A673 (cell line): ENCODE measurements around the gene NMB. TPM values are rescaled to one million over a fixed set of nuclear protein-coding genes. Genes with fewer than 3 reads are reported as not detected.

Experiments
- BruUV-seq: library from RNA; stranded (reverse); fragments of 400-500 nt; replicated peaks from 2 replicates; lab custom pipeline; 2021; lab: Mats Ljungman, UMichigan
- CTCF ChIA-PET: fragments of 300-600 bp; sonication (Branson Sonifier 250); formaldehyde crosslinking; loops from one replicate; lab custom pipeline; 2022; ENCODE audit warnings: antibody characterized with exemption; lab: Charles Lee
- POLR2A ChIA-PET: fragments of 300-600 bp; sonication (Branson Sonifier 250); formaldehyde crosslinking; loops from one replicate; lab custom pipeline; 2022; ENCODE audit warnings: antibody characterized with exemption; ENCODE audit not compliant: low non-redundant PET; lab: Charles Lee
- DNase-seq: peaks from one replicate; pipeline ENCODE4 v3.0.0-alpha.2; 2015; ENCODE audit warnings: low spot score
- H3K27ac ChIP-seq: fragments of 200-600 bp; sonication (generic); 2 replicates; pipeline ENCODE4 v1.5.1; 2016; ENCODE audit warnings: mixed run types, low read depth, mild to moderate bottlenecking, mixed read lengths, antibody characterized with exemption, low read length; ENCODE audit not compliant: poor library complexity, severe bottlenecking
- H3K27me3 ChIP-seq: fragments of 200-600 bp; sonication (generic); replicated peaks from 2 replicates; pipeline ENCODE4 v1.6.1; 2017; ENCODE audit warnings: mixed run types, low read depth, mild to moderate bottlenecking, mixed read lengths, antibody characterized with exemption, low read length; ENCODE audit not compliant: insufficient read depth, poor library complexity
- H3K36me3 ChIP-seq: fragments of 200-600 bp; sonication (generic); 2 replicates; pipeline ENCODE4 v1.6.1; 2016; ENCODE audit warnings: mixed run types, mild to moderate bottlenecking, mixed read lengths, antibody characterized with exemption, low read length; ENCODE audit not compliant: insufficient read depth, poor library complexity, severe bottlenecking
- H3K4me1 ChIP-seq: fragments of 200-600 bp; sonication (generic); 2 replicates; pipeline ENCODE4 v1.6.1; 2017; ENCODE audit warnings: mixed run types, mild to moderate bottlenecking, mixed read lengths, antibody characterized with exemption, low read length; ENCODE audit not compliant: insufficient read depth, poor library complexity, severe bottlenecking
- H3K4me3 ChIP-seq: fragments of 200-600 bp; sonication (generic); 2 replicates; pipeline ENCODE4 v1.5.1; 2016; ENCODE audit warnings: low read depth, mixed run types, mild to moderate bottlenecking, mixed read lengths, low read length; ENCODE audit not compliant: poor library complexity, severe bottlenecking
- H3K9me3 ChIP-seq: fragments of 200-600 bp; sonication (generic); 2 replicates; pipeline ENCODE4 v1.6.1; 2016; ENCODE audit warnings: mixed run types, low read depth, mild to moderate bottlenecking, mixed read lengths, antibody characterized with exemption, low read length; ENCODE audit not compliant: poor library complexity, severe bottlenecking
- CTCF ChIP-seq: fragments of 300-800, 200-600 bp; sonication (generic); conservative IDR thresholded peaks from 2 replicates; pipeline ENCODE4 v1.5.1; 2017; ENCODE audit warnings: low read depth, mild to moderate bottlenecking, antibody characterized with exemption, low read length, moderate library complexity, mixed read lengths
- EZH2 ChIP-seq: fragments of 200-600 bp; sonication (generic); IDR thresholded peaks from 2 replicates; pipeline ENCODE4 v1.6.1; 2017; ENCODE audit warnings: borderline replicate concordance, low read depth, mild to moderate bottlenecking, mixed read lengths, antibody characterized with exemption, low read length; ENCODE audit not compliant: poor library complexity, severe bottlenecking
- intact Hi-C: fragments of 100-400 bp; cut with micrococcal nuclease; formaldehyde crosslinking; loops from one replicate; pipeline ENCODE4 v1.10.0; 2022; ENCODE audit not compliant: unreplicated experiment
- total RNA-seq: library from RNA; stranded (reverse); gene quantifications from 2 replicates; pipeline ENCODE4 v1.2.3, GENCODE V29; 2021

The NMB gene
- total RNA-seq, 1 experiment from 2014 or later, result 15.1 TPM

- POLR2A ChIA-PET, result no interaction called here
These were observed 3.0 kb upstream of the NMB start for GRCh38 chr15:84661001-84661400.

GRCh38 chr15:84659904-84660781 is 2.1 kb upstream of the NMB start:
- no TSS peak for BruUV-seq
- ChIA-PET POLR2A (interaction anchor here (0.5 kb wide), 1 partner anchor 26 kb away, joined by 9 read pairs; no protein-coding TSS in a partner anchor), CTCF (no interaction called here)
- H3K36me3 ChIP-seq, result no peaks in the 10 kb centered on the region
- no peak for DNase-seq
- intact Hi-C loops, result no loop called here
- H3K27me3 ChIP-seq, result no peaks in the 10 kb centered on the region
- no peak overlapping the region for H3K27ac ChIP-seq
- TF ChIP-seq CTCF (no peak), EZH2 (no peak)
- H3K4me3 ChIP-seq, result no peak overlapping the region
- H3K4me1 ChIP-seq, result peaks cover 16% of the 10 kb centered on the region
- H3K9me3 ChIP-seq, result no peaks in the 10 kb centered on the region

More at GRCh38 chr15:84661001-84661400, 3.0 kb upstream of the NMB start:
- DNase-seq, result no peak
- H3K4me3 ChIP-seq, result no peak overlapping the region
- peaks cover 16% of the 10 kb centered on the region for H3K4me1 ChIP-seq
- no peaks in the 10 kb centered on the region for H3K27me3 ChIP-seq
- TF ChIP-seq CTCF (no peak), EZH2 (no peak)
- H3K9me3 ChIP-seq, result no peaks in the 10 kb centered on the region
- no peak overlapping the region for H3K27ac ChIP-seq
- no TSS peak for BruUV-seq
- CTCF ChIA-PET, result no interaction called here
- intact Hi-C loops, result no loop called here
- peaks cover 4% of the 10 kb centered on the region for H3K36me3 ChIP-seq

GRCh38 chr15:84658788-84659411 is 901 bp upstream of the NMB start:
- Histone ChIP-seq H3K4me1 (peaks cover 16% of the 10 kb centered on the region), H3K27me3 (no peaks in the 10 kb centered on the region), H3K27ac (no peak overlapping the region), H3K4me3 (peak overlapping the region; percentile 62), H3K9me3 (no peaks in the 10 kb centered on the region), H3K36me3 (no peaks in the 10 kb centered on the region)
- ChIA-PET CTCF (interaction anchor here (0.8 kb wide), 1 partner anchor 41 kb away, joined by 4 read pairs; no protein-coding TSS in a partner anchor), POLR2A (no interaction called here)
- TF ChIP-seq EZH2, result no peak
- no peak for TF ChIP-seq CTCF
- intact Hi-C loops, result no loop called here
- no TSS peak for BruUV-seq
- DNase-seq, result no peak
